ENCODE results near the gene ASCC1.
"Not testable (repeated sequence)": the region's sequence is repeated elsewhere in the genome, so short reads cannot be mapped to it uniquely, and the experiment has no call there.

The ASCC1 gene

GRCh38 chr10:72248468-72249151 is 32.5 kb upstream of the ASCC1 start:
- DNase-seq = peak; percentile 79

GRCh38 chr10:72245949-72246525 is 30.0 kb upstream of the ASCC1 start:
- no peak for DNase-seq

GRCh38 chr10:72244573-72245038 is 28.5 kb upstream of the ASCC1 start:
- DNase-seq = no peak

- DNase-seq = no peak
These were observed 27.9 kb upstream of the ASCC1 start for GRCh38 chr10:72243822-72244437.

DNA sequence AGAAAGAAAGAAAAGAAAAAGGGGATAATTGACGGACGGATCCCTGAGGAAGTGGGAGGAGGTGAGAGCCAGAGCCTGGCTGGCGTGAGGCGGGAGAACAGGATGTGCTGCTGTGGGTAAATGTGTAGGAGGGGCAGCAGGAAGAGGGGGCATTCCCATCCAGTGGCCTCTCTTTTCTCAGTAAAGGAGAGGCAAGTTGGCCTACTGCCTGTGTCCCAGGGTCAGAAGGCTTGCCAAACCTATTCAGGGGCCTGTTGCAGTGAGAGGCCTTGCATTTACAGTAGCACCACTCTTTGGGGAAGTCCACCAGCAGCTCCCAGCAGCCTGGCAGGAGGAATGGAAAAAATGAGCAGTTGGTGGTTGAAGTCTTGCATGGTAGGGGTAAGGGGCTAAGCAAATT is 26.6 kb upstream of the ASCC1 start:
- no peak for DNase-seq

DNA sequence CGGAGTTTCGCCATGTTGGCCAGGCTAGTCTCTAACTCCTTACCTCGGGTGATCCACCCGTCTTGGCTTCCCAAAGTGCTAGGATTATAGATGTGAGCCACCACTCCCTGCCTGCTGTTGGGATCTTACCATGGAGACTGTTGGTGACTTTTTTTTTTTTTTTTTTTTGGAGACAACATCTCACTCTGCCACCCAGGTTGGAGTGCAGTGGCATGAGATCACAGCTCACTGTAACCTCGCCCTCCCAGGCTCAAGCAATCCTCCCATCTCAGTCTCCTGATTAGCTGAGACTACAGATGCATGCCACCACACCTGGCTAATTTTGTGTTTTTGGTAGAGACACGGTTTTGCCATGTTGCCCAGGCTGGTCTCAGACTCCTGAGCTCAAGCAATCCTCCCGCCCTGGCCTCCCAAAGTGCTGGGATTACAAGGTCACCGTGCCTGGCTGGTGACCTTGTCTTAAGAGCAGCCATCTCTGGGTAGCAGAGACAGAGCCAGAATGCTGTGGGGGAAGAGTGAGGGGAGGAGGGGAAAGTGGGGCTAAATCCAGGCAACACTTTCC is 25.7 kb upstream of the ASCC1 start:
- no peak for DNase-seq

GRCh38 chr10:72240371-72240770 is 24.3 kb upstream of the ASCC1 start:
- no peak for DNase-seq

DNA sequence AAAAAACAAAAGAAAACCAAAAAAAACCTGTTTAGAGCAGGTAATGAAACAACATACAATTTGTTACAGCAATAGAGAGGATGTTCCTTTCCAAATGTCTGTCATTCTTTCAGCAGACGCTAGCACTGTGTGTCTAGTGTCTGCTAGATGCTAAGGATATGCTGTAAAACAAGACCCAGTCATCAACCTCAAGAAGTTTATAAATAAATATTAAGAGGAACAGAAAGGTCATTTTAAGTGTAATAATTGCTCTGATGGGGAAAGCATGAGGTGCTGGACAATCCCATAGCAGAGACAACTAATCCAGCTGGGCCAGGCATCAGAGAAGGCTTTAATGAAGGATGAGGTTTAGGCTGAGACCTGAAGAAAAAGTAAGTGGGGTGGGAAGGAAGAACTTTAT is 23.3 kb upstream of the ASCC1 start:
- no peak for DNase-seq

DNA sequence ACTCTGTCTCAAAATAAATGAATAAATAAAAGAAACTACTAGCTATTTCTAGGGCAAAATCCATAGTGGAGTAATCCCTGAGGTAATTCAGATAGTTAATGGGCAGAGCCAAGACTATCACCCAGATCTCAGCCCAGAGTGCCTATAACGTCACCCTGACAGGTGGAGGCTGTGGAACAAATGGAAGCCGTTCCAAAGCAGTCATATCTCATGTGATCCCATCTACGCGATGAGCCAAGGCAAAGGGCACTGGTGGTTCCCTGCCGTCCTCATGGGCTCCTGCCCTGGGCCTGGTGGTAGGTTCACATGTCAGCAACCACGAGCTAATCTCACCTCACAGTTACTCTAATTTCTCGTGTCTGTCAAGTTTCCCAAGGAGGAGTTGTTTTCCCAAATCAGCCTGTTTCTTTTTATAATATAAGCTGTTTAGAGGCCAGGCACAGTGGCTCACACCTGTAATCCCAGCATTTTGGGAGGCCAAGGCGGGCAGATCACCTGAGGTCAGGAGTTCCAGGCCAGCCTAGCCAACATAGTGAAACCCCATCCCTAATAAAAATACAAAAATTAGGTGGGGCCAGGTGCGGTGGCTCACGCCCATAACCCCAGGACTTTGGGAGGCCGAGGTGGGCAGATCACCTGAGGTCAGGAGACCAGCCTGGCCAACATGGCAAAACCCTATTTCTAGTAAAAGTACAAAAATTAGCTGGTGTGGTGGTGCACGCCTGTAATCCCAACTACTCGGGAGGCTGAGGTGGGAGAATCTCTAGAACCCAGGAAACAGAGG is 22.5 kb upstream of the ASCC1 start:
- DNase-seq = no peak

- no peak for DNase-seq
These were observed 19.6 kb upstream of the ASCC1 start for GRCh38 chr10:72235544-72236279.

DNA sequence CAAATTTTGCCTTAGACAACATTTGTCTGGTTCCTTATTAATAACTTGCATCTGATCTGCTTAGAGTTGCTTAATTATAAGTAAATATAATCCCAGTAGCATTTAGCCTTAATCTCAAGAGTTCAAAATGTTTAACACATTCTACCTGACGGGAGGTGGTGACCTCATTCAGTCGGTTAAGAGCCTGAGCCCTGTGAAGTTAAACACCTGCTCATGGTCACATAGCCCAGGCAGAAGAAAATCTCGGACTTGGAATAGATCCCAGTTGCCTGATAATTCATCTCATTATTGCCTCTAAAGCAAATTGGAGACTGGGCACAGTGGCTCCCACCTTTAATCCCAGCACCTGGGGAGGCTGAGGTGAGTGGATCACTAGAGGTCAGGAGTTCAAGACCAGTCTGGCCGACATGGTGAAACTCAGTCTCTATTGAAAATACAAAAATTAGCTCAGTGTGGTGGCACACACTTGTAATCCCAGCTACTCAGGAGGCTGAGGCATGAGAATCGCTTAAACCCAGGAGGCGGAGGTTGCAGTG is 18.6 kb upstream of the ASCC1 start:
- no peak for DNase-seq

- no peak for DNase-seq
These were observed 17.5 kb upstream of the ASCC1 start for GRCh38 chr10:72233621-72234020.

DNA sequence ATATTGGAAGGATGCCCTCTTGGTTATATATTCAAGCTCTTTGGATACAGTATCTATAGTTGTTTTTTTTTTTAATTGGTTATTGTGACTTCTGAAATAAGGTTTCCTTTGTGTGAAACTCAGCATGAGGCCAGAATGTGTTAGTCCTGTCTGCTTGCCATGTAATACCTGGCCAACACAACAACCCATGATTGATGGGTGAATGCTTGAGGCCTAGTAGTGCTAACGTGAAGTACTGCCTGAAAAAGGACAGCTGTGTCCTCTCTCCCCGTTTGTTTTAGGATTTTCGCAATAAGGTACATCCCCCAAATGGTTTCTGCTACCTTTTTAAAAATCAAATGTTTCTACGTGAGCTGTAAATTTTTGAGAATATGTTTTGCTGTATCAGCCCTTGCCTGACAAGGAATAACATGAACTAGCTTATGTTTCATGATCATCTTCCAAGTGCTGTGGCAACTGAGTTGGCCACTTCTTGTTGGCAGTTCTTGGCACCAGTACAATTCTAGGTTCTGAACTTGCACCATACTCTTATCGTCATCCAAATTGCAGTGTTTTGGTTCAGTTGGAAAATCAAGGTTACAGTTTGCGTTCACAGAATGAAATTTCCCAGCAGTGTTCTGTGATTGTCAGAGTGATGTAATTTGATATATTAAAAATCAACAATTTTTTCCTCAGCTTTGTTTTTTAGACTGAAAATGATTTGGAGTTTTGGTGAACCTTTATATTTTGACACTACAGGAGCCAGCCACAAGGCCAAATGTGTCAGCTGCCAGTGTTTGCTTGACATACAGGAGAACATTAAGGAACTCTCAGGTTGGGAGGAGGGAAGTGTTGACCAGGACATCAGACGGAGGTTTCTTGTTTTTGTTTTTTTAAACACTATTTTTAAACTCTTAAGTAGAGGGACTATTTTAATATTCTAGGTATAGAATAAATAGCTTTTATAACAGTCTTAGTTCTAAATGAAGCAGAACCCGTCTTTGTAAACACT is 13.5 kb upstream of the ASCC1 start:
- DNase-seq = no peak

- no peak for DNase-seq
These were observed 12.3 kb upstream of the ASCC1 start for GRCh38 chr10:72228318-72228751.

DNA sequence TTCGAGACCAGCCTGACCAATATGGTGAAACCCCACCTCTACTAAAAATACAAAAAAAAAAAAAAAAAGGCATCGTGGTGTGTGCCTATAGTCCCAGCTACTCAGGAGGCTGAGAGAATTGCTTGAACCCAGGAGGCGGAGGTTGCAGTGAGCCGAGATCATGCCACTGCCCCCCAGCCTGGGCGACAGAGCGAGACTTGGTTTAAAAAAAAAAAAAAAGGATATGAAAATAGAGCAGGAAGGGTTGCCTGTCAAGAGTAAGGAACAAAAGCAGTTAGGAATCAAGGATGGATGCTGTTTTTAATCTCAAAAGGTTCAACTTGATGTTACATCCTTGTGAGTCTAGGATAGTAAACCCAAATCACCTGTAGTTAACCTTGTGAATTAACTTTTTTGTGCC is 11.8 kb upstream of the ASCC1 start:
- DNase-seq = no peak

GRCh38 chr10:72226418-72227027 is 10.4 kb upstream of the ASCC1 start:
- DNase-seq = no peak

GRCh38 chr10:72224191-72224590 is 8.1 kb upstream of the ASCC1 start:
- DNase-seq = not testable (repeated sequence)

GRCh38 chr10:72223743-72224101 is 7.6 kb upstream of the ASCC1 start:
- DNase-seq = peak; percentile 38

- no peak for DNase-seq
These were observed 5.2 kb upstream of the ASCC1 start for GRCh38 chr10:72221278-72221677.

DNA sequence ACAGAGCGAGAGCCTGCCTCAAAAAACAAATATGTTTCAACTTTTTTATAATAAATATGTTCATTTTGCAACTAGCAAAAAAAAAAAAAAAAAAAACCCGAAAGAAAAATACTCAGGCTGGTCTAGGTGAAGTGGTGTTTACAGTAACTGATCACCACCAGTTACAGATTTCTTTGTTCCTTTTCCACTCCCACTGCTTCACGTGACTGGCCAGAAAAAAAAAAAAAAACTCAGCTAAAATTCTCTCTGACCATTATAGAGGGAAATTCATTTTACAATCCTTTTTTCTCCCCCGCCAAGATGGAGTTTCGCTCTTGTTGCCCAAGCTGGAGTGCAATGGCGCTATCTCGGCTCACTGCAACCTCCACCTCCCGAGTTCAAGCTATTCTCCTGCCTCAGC is 4.6 kb upstream of the ASCC1 start:
- DNase-seq = no peak

Measured in CD4-positive, alpha-beta T cell treated with Interleukin-15 for 1 hour (primary cell).